Esophagus (tissue), 2 donors: ENCODE measurements around the gene FASTKD2. TPM values are rescaled to one million over a fixed set of nuclear protein-coding genes. Genes with fewer than 3 reads are reported as not detected.
A peak's percentile ranks its signal among the peaks of the same experiment; 100 is the strongest.
"Not testable (repeated sequence)": the region's sequence is repeated elsewhere in the genome, so short reads cannot be mapped to it uniquely, and the experiment has no call there.

ENCODE experiments used
- H3K27ac ChIP-seq, 2 donors: one replicate each; pipeline ENCODE4 v1.5.1; 2013; ENCODE audit warnings: low read depth in 2 of 2, mild to moderate bottlenecking in 2 of 2, inconsistent platforms in 1 of 2, low read length in 1 of 2, moderate library complexity in 1 of 2
- H3K27me3 ChIP-seq, 2 donors: one replicate each; pipeline ENCODE4 v1.6.1; 2013; ENCODE audit warnings: low read length in 2 of 2, control low read depth in 1 of 2, mild to moderate bottlenecking in 1 of 2; ENCODE audit not compliant: insufficient read depth in 2 of 2, control insufficient read depth in 1 of 2
- H3K36me3 ChIP-seq, 2 donors: one replicate each; pipeline ENCODE4 v1.6.1; 2013; ENCODE audit warnings: low read length in 1 of 2; ENCODE audit not compliant: control insufficient read depth in 2 of 2, insufficient read depth in 2 of 2
- H3K4me1 ChIP-seq, 2 donors: one replicate each; pipeline ENCODE4 v1.6.1; 2013; ENCODE audit warnings: low read length in 1 of 2; ENCODE audit not compliant: control insufficient read depth in 2 of 2, insufficient read depth in 2 of 2
- H3K4me3 ChIP-seq, 2 donors: one replicate each; pipeline ENCODE4 v1.5.1; 2013; ENCODE audit warnings: low read length in 2 of 2, mild to moderate bottlenecking in 2 of 2, low read depth in 1 of 2, moderate library complexity in 1 of 2
- H3K9me3 ChIP-seq, 2 donors: one replicate each; pipeline ENCODE4 v1.6.1; 2013; ENCODE audit warnings: mild to moderate bottlenecking in 2 of 2, low read depth in 1 of 2, low read length in 1 of 2, moderate library complexity in 1 of 2; ENCODE audit not compliant: control insufficient read depth in 2 of 2, insufficient read depth in 1 of 2
- WGBS, 2 donors: extraction: QIAGEN DNeasy Blood & Tissue Kit; methylation state at CpG; one replicate each; pipeline ENCODE4 v1.1.7; 2013; 5-methylcytosine and 5-hydroxymethylcytosine counted together
- polyA plus RNA-seq, 2 donors: library from polyadenylated mRNA; stranded (reverse); fragments of 200-250 nt; gene quantifications; one replicate each; pipeline ENCODE4 v1.2.3, GENCODE V29; 2013
- donor health status: healthy with polysubstance abuse.
- donor health status: Bipolar disorder and iron deficiency.

Gene FASTKD2
- polyA plus RNA-seq, 2 donors: 7.3 to 16.7 TPM

DNA sequence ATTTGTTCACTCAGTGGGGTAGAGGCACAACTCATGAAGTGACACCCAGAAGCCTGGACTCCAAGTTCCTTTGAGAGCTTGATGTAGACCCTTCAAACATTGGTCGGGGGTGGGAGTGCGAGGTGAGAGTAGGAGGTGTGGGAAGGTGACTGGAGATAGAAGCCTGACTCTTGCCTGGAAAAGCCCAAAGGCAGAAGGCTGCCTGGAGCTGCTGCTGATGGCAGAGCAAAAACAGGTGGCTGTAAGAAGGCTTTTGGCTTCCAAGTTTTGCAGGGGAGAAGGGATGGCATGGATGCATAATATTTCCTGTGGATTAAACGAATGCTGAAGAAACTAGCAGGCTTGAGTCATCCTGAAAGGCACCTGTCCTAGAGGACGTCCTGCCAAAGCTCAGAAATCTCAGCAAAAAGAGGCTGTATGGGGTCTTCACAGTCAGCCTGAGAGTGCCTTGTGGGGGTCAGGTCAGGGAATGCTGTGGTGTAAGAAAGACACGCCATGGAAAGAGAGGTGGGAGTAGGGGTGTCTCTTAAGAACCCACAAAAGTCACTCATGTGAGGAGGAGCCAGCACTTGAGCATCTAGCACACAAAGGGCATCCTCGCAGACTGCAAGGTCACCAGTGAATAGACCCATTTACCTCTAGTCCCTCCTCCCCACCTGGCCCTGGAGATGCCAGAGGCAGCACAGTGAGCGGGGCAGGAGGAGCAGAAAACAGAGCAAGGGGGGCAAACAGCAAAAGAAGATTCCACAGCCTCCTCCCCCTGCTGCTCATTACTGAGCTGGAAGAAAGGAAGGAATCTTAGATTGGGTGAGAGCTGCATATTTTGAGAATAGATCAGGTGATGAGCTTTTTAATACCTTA is 37.5 kb downstream of the FASTKD2 start:
- Histone ChIP-seq H3K36me3 (no peaks in the 10 kb centered on the region), H3K27ac (no peak overlapping the region), H3K27me3 (no peaks in the 10 kb centered on the region), H3K4me1 (no peaks in the 10 kb centered on the region), H3K9me3 (no peaks in the 10 kb centered on the region), H3K4me3 (no peak overlapping the region)
- WGBS, 2 donors: 88 to 89% methylated on average over 7 of the region's 7 CpGs

DNA sequence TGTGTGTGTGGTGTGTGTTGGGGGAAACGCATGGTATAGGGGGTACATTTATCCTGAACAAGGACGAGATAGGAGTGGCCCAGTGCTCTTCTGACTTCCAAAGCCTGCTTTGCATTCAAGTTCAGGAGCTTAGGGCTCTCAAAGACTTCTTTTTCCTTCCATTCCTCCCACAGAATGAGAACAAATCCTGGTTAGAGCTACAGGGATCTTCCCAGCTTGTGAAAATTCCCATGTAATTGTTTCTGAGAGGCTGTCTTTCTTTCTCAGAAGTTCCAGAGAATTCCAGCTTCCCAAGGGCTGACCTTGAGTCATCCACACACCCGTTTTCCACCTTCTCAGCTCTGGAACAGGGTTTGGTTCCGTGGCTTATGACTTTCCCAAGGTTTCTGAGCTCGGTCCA is 38.9 kb downstream of the FASTKD2 start:
- 73 to 74% methylated on average over 5 of the region's 5 CpGs for WGBS, 2 donors
- Histone ChIP-seq H3K36me3 (no peaks in the 10 kb centered on the region), H3K27me3 (no peaks in the 10 kb centered on the region), H3K4me1 (no peaks in the 10 kb centered on the region), H3K27ac (no peak overlapping the region), H3K4me3 (no peak overlapping the region), H3K9me3 (no peaks in the 10 kb centered on the region)

DNA sequence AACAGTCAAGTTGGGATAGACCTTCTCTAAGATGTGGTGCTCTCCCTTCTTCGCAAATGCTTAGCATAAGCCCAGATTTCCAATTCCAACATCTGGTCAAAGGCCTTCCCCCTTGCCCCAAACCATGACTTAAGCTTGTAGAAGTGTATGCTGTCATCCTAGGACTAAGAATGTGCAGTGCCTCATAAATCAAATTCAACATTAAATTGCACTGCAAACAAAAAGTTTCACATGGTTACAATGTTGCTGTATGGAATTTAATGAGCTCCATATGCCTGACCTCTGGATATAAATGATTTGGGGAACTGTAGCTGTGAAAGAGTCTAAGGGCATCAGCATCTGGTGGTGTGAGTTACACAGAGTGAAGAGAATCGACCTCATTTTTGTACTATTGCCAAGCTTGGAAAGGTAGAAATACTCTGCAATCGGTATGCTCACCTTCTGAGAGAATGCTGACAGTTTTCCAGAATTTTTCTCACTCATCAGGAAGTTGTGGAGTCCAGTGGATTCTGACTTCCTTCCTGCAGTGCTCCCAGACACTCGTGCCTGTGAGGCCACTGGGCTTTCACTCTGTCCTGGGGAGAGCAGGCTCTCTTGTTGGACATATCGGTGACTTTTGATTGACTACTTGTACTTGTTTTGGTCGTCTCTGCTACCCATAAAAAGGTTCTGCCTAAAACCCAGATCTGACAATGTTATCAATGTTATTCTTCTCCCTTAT is 40.6 kb downstream of the FASTKD2 start:
- H3K27ac ChIP-seq: no peak overlapping the region
- no peak overlapping the region for H3K4me3 ChIP-seq
- no peaks in the 10 kb centered on the region for H3K4me1 ChIP-seq
- 62 to 68% methylated on average over 6 of the region's 6 CpGs for WGBS, 2 donors
- H3K36me3 ChIP-seq: no peaks in the 10 kb centered on the region
- no peaks in the 10 kb centered on the region for H3K27me3 ChIP-seq
- H3K9me3 ChIP-seq: no peaks in the 10 kb centered on the region

DNA sequence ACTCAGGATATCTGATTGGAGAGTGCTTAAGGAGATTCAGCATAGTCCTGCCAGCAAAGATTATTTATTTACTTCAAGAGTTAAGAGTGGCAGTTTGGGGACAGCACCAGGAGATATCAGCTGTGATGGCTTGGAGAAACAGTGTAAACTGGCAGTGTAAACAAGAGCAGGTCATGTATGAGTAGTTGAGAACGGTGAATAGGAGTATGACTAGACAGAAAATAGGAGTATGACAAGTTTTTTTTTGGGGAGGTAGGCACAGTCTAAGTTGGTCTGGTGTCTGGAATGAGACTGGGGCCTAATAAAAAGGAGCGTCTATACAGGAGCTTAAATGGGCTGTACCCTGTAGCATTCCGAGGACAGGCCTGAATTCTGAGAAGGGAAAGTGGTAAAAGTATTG is 42.2 kb downstream of the FASTKD2 start:
- not testable (repeated sequence) for H3K9me3 ChIP-seq, H3K4me1 ChIP-seq, H3K4me3 ChIP-seq, H3K27me3 ChIP-seq, H3K27ac ChIP-seq, H3K36me3 ChIP-seq
- 83 to 89% methylated on average over 2 of the region's 3 CpGs for WGBS, 2 donors

DNA sequence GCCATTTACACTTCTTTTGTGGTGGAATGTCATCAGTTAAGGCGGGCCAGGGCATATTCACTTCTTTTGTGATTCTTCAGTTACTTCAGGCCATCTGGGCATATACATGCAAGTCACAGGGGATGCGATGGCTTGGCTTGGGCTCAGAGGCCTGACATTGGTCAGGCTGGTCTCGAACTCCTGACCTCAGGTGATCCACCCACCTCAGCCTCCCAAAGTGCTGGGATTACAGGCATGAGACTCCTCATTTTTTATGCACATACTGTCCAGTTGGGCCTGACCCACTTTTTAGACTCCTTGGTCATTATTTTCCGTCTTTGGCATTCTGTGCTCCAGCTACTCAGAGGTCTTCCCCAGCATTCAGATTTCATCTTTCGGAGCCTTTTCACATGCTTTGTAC is 47.1 kb downstream of the FASTKD2 start:
- H3K36me3 ChIP-seq, H3K4me3 ChIP-seq, H3K9me3 ChIP-seq, H3K27me3 ChIP-seq, H3K27ac ChIP-seq, H3K4me1 ChIP-seq: not testable (repeated sequence)
- WGBS, 2 donors: 91 to 94% methylated on average over 5 of the region's 5 CpGs

DNA sequence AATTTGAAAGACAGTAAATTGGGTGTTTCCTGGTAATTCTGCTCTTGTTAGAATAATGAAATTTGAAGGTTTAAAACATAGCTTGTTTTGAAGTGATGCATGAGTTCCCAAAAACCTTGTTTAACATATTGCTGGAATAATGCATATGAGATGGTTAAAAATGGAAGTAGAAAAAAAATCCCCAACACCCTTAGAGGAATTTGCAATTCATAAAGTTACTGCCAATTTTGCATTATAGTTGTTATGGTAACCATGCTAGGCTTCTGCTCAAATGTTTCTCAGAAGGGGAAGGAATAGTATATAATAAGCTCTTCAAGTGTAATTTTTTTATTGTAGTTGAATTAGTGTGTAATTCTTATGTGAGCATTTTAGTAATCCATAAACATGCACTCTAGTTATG is 49.1 kb downstream of the FASTKD2 start:
- Histone ChIP-seq H3K4me1 (no peaks in the 10 kb centered on the region), H3K36me3 (no peaks in the 10 kb centered on the region), H3K27ac (no peak overlapping the region), H3K27me3 (no peaks in the 10 kb centered on the region), H3K9me3 (peaks cover 0 to 2% of the 10 kb centered on the region in 2 donors), H3K4me3 (no peak overlapping the region)

DNA sequence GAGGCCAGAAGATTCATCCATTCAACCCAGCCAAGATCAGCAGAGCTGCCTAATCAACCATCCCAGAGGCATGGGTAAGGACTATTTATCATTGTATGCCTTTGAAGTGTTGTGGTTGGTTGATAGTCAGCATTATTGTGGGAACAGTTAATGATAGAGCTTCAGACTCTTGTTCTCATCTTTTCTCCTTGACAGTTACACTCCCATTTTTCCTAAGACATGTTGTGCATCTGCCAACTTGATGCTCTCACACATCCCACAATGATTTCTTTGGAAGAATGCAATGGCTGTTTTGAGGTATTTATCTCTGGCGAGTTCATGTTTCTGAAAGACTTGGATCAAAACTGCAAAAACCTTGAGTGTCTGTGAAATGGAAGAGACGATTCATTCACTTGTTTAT is 55.4 kb downstream of the FASTKD2 start:
- Histone ChIP-seq H3K4me3 (no peak overlapping the region), H3K27ac (no peak overlapping the region), H3K27me3 (no peaks in the 10 kb centered on the region), H3K9me3 (no peaks in the 10 kb centered on the region), H3K4me1 (no peaks in the 10 kb centered on the region), H3K36me3 (no peaks in the 10 kb centered on the region)
- 57 to 68% methylated on average over 2 of the region's 2 CpGs for WGBS, 2 donors

DNA sequence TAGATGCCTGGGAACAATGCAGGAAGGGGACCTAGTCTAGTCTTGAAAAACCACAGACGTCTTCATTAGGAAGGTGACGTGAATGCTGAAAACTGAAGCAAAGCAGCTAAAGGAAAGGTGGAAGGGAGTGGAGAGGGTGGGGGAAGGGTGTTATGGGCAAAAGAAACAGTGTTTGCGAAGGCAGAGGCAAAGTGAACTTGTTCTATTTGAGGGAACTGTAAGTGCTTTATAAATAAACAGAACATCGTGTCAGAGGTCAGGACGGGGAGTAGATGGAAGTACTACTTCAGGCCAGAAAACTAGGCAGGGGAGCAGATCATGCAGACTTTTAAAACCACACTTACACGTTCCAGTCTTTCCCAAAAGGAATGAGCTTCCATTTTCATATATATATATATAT is 57.8 kb downstream of the FASTKD2 start:
- Histone ChIP-seq H3K9me3 (no peaks in the 10 kb centered on the region), H3K4me1 (no peaks in the 10 kb centered on the region), H3K27ac (peak overlapping the region in 1 of 2 donors; percentile 58), H3K4me3 (no peak overlapping the region), H3K27me3 (no peaks in the 10 kb centered on the region), H3K36me3 (no peaks in the 10 kb centered on the region)
- WGBS, 2 donors: 61 to 63% methylated on average over 6 of the region's 6 CpGs

DNA sequence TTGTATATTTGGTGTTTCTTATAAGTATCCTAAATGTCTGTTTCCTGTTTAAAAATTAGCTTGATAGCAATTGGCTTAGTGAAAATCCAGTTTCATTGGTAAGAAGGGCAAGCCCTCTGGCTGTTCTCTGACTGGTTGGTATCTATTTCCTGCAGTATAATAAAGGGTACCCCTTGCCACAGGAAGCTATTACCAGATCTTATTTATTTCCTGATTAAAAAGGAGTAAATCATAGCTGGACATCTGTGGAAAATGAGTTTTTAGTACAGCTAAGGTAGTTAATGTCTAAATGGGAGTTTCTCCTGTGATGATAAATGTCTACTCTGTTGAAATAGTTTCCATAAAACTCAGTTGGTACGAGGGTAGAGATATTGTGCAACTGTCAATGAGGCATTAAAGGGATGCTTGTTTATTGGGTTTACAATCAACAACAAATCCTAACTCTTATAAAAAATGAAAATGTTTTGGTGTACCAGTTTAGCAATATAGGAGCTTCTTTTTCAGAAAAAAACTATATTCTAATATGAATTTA is 58.7 kb downstream of the FASTKD2 start:
- Histone ChIP-seq H3K27ac (no peak overlapping the region), H3K4me3 (no peak overlapping the region), H3K9me3 (no peaks in the 10 kb centered on the region), H3K27me3 (no peaks in the 10 kb centered on the region), H3K4me1 (no peaks in the 10 kb centered on the region), H3K36me3 (no peaks in the 10 kb centered on the region)
- 74 to 79% methylated on average over 1 of the region's 1 CpG for WGBS, 2 donors
